Coronary artery (tissue), 2 donors: Measurements from ENCODE around the gene SLC35E1.

Source experiments
- DNase-seq: peaks from one replicate; pipeline ENCODE4 v3.0.0-alpha.2; 2017; ENCODE audit warnings: low spot score
- H3K27ac ChIP-seq, 2 donors: fragments of 200-600 bp; sonication (generic); one replicate each; pipeline ENCODE4 v1.5.1; 2016 to 2019
- H3K4me3 ChIP-seq: fragments of 200-600 bp; sonication (generic); 2 replicates; pipeline ENCODE4 v1.5.1; 2016; ENCODE audit warnings: mild to moderate bottlenecking, moderate library complexity
- CTCF ChIP-seq: fragments of 200-600 bp; sonication (generic); IDR thresholded peaks from one replicate; pipeline ENCODE4 v1.5.1; 2019; ENCODE audit warnings: antibody characterized with exemption

SLC35E1 gene

GRCh38 chr19:16598848-16599247 lies 26.6 kb upstream of the SLC35E1 start:
- no peak for DNase-seq
- Histone ChIP-seq H3K27ac (no peak overlapping the region), H3K4me3 (no peak overlapping the region)
- TF ChIP-seq CTCF: no peak

GRCh38 chr19:16596399-16596798 lies 24.2 kb upstream of the SLC35E1 start:
- H3K27ac ChIP-seq: no peak overlapping the region
- no peak for TF ChIP-seq CTCF
- H3K4me3 ChIP-seq: no peak overlapping the region
- DNase-seq: no peak

GRCh38 chr19:16595097-16595496 lies 22.9 kb upstream of the SLC35E1 start:
- Histone ChIP-seq H3K4me3 (no peak overlapping the region), H3K27ac (no peak overlapping the region)
- no peak for DNase-seq
- TF ChIP-seq CTCF: no peak

GRCh38 chr19:16594681-16595091 lies 22.5 kb upstream of the SLC35E1 start:
- DNase-seq: no peak
- TF ChIP-seq CTCF: no peak
- Histone ChIP-seq H3K4me3 (no peak overlapping the region), H3K27ac (no peak overlapping the region)

- no peak for TF ChIP-seq CTCF
- no peak for DNase-seq
- Histone ChIP-seq H3K4me3 (no peak overlapping the region), H3K27ac (no peak overlapping the region)
These were observed 21.9 kb upstream of the SLC35E1 start for GRCh38 chr19:16594131-16594586.

- H3K27ac ChIP-seq: no peak overlapping the region
- DNase-seq: no peak
- no peak for TF ChIP-seq CTCF
- H3K4me3 ChIP-seq: no peak overlapping the region
These were observed 21.0 kb upstream of the SLC35E1 start for GRCh38 chr19:16593181-16593580.

- no peak for DNase-seq
- no peak for TF ChIP-seq CTCF
- Histone ChIP-seq H3K27ac (no peak overlapping the region), H3K4me3 (no peak overlapping the region)
These were observed 19.8 kb upstream of the SLC35E1 start for GRCh38 chr19:16591803-16592556.
